HG03460 (cell line): ENCODE measurements around the gene CBLL1.
A peak's percentile ranks its signal among the peaks of the same experiment; 100 is the strongest.

Experiments
- ATAC-seq: cut with Tn5 transposase; IDR thresholded peaks from one replicate; pipeline ENCODE4 v1.9.1; 2021; ENCODE audit not compliant: unreplicated experiment

CBLL1 gene

GRCh38 chr7:107742678-107743566, 1.0 kb upstream of the CBLL1 start:
- peak; percentile 31 for ATAC-seq

DNA sequence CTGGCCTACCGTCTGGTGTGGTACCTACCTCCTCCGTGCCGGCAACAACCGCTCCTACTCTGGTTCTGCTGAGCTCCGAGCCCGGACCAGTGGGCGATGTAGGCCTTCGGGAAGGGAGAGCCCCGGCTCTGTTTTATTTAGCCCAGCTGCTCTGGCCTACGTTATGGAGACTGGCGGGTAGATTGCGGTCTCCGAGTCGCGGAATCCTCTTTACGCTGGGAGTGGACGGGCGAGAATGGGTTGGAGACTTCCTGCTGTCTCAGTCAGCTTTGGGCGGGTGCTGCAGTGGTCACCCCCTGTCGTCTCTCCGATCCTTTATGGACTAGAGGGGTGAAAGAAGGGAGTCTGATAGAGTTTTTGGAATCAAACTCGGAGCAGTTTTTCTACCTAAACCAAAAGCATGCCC, 406 bp downstream of the CBLL1 start:
- peak; percentile 35 for ATAC-seq

DNA sequence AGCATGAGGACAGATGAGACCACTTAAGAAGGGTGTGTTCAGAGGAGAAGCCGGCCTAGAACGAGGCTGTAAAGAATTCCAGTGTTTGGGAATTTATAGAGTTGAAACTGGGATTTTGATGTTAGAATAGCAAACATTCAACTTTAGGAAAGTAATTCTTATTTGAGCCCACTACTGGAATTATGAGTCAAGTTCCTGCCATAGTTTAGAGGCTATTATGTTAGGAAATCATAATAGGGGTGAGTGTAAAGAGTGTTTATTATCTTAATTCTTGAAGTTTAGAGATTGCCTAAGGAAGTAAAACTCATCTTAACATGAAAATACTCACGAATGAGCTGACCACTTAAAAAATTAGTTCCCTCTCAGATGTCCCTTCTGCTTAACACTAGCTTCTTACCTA, 2.1 kb downstream of the CBLL1 start:
- no peak for ATAC-seq

DNA sequence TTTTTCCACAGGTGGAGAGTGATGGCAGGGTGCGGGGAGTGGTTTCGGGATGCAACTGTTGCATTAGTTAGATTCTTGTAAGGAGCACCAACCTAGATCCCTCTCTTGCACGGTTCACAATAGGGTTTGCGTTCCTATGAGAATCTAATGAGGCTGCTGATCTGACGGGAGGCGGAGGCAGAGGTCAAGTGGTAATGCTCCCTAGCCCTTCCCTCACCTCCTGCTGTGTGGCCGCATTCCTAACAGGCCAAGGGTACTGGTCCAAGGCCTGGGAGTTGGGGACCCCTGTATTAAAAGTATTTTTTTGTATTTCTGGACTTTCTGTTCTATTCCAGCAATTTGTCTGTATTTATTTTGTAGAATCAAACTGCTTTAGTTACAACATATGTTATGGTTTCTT, 7.2 kb downstream of the CBLL1 start:
- ATAC-seq, result no peak

DNA sequence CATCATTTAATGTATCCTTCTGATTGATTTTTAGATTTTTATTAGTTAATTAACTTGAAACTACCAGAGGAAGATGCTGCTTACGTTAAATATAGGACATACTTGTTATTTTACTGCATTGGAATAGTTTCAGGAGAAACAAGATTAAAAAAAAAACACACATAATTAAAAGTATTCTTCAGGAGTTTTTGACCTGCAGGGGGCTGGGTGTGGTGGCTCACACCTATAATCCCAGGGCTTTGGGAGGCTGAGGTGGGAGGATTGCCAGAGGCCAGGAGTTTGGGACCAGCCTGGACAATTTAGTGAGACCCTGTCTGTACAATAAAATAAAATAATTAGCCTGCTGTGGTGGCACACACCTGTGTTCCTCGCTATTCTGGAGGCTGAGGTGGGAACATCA, 10.7 kb downstream of the CBLL1 start:
- no peak for ATAC-seq

DNA sequence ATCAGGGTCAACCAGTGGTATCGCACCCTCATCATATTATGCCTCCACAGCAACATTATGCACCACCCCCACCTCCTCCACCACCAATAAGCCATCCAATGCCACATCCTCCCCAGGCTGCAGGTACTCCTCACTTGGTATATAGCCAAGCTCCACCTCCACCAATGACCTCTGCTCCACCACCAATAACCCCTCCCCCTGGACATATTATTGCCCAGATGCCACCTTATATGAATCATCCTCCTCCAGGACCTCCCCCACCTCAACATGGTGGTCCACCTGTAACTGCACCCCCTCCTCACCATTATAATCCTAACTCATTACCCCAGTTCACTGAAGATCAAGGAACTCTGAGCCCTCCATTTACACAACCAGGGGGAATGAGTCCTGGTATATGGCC, 14.7 kb downstream of the CBLL1 start:
- no peak for ATAC-seq

DNA sequence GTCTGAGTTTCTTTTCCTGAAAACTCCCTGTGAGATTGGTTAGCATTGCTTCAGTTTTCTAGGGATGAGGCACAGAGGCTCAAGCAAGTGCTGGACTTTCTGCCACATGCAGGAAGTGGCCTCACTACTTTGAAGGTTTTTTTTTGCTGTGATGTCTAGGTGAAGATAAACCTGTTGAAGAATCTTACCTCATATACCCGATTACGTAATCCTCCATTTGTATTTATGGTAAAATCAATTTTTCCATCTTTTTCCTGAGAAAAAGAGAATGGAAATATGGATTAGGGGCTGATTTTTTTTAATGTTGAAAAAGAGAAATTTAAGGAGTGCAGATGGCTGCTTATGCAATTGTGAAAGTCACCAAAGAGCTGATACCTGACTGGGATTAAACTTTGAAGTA, 23.4 kb downstream of the CBLL1 start:
- no peak for ATAC-seq

- no peak for ATAC-seq
These were observed 24.3 kb downstream of the CBLL1 start for GRCh38 chr7:107768263-107768662.

GRCh38 chr7:107773027-107773426, 29.1 kb downstream of the CBLL1 start:
- no peak for ATAC-seq

GRCh38 chr7:107777702-107778101, 33.8 kb downstream of the CBLL1 start:
- no peak for ATAC-seq

DNA sequence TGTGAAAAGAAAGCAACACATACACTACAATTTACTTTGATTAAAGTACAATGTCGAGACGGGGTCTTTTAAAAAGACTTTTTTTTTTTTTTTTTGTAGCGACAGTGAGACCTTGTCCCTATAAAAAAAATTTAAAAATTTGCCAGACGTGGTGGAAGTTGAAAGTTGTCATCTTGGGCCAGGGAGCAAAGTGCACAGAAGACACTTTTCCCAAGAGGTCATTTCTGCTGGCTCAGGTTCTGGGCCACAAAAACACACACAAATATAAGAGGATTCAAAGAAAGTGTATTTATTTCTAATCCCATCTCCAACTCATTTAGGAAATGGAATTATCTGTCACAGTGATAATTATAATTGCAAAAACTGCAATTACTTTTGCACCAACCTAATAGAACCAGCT, 34.3 kb downstream of the CBLL1 start:
- no peak for ATAC-seq

DNA sequence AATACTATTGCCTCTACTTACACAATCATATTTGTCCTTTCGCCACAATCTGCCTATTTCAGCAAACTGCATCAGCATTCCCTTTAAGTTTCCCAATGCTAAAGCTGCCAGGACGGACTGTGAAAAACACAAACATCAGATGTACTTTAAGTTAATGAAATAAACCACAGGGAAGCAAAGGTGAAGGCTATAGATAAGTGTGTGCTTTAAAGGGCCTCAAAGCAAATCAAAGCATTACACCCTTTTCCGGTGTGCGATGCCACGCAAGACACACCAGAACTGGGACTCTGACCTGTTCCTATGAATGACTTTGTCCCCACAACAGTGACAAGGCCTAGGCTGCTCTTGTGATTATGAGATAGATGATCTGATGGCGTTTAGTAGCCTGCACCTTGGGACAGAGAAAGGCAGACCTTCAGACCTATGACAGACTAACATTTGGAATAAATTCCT, 35.7 kb downstream of the CBLL1 start:
- no peak for ATAC-seq

GRCh38 chr7:107782374-107782773, 38.4 kb downstream of the CBLL1 start:
- ATAC-seq, result no peak

- ATAC-seq, result no peak
These were observed 39.7 kb downstream of the CBLL1 start for GRCh38 chr7:107783648-107784047.

GRCh38 chr7:107785170-107785569, 41.2 kb downstream of the CBLL1 start:
- no peak for ATAC-seq

GRCh38 chr7:107785926-107786325, 42.0 kb downstream of the CBLL1 start:
- no peak for ATAC-seq

GRCh38 chr7:107788216-107788615, 44.3 kb downstream of the CBLL1 start:
- no peak for ATAC-seq

GRCh38 chr7:107788662-107789061, 44.7 kb downstream of the CBLL1 start:
- no peak for ATAC-seq

DNA sequence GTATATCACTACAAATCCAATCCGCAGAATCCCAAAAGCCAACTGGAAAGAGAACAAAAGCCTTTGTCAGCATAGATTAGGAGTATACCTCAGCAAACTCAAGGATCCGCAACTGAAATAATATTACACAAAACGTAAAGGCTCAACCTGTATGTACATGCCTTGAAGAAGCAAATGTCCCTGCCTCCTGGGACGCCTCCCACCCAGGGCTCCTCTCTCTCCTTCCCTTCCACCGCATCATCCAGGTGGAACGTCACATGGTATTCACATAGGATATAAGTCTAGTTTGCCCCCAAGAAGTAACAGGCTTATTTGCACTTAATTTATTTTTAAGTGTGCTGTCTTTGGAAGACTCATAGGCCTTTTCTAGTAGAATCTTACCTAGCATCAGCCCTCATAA, 45.7 kb downstream of the CBLL1 start:
- ATAC-seq, result no peak

DNA sequence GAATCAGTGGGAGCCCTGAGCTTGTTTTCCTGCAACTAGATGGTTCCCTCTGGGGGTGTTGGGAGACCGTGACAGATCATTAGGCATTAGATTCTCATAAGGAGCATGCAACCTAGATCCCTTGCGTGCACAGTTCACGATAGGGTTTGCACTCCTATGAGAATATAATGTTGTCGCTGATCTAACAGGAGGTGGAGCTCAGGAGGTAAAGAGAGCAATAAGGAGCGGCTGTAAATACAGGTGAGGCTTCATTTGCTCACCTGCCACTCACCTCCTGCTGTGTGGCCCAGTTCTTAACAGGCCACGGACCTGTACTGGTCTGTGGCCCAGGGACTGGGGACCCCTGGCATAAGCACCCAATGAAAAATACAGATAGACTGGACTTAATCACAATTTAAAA, 48.4 kb downstream of the CBLL1 start:
- no peak for ATAC-seq

GRCh38 chr7:107799647-107800264, 55.8 kb downstream of the CBLL1 start:
- ATAC-seq, result no peak

DNA sequence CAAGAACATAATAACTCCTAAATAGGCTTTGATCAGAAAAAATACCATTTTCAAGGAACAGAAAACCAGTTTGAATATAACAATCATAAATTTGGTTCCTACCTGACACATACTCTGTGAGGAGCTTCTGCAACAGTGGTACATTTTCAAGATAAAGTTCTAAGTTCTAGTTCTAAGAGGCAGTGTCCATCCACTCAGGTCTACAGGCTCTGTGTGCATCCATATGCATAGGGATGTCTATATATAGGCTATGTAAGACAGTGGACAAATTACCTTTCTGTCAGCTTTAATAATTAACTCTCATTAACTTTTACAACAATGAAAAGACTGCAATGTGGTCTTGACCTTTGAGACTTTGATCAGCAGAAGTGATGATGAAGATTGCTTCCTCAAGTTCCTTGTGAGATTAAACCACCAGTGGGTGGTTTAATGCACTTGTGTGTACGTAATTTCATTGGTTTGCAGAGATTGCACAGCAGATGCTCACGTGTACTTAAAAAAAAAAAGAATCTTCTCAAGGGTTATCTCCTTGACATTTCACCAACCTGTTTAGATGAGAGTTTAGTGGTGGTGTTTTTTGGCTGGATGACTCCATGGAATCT, 59.2 kb downstream of the CBLL1 start, which contains the start of gene SLC26A3:
TSS of gene SLC26A3 (minus strand) at position 215 of the 602 bp plus-strand sequence. CDS start 8,714 bp downstream, outside the sequence.
- no peak for ATAC-seq
